Measurements from ENCODE around the gene WASHC4.

Gene WASHC4

GRCh38 chr12:105196090-105196489, 88.6 kb downstream of the WASHC4 start:
- no peaks in the 10 kb centered on the region for H3F3A ChIP-seq (ENCODE audit: control insufficient read depth, insufficient read depth)
- no peaks in the 10 kb centered on the region for H3K27me3 ChIP-seq (ENCODE audit: control insufficient read depth, low read length)
- H3K36me3 ChIP-seq (ENCODE audit: control insufficient read depth, low read length): peaks cover 9% of the 10 kb centered on the region
- H3K27ac ChIP-seq (ENCODE audit: low read depth, low read length): no peak overlapping the region
- H3K9me3 ChIP-seq (ENCODE audit: control insufficient read depth, insufficient read depth, low read length): no peaks in the 10 kb centered on the region
- no peak for TF ChIP-seq CTCF (IDR thresholded peaks at IDR 0.05; ENCODE audit: low read depth, low read length, poor library complexity, severe bottlenecking)
- no peak for TF ChIP-seq EZH2phosphoT487 (IDR thresholded peaks at IDR 0.05; ENCODE audit: borderline replicate concordance, low read length)
- no peaks in the 10 kb centered on the region for H3K4me1 ChIP-seq (ENCODE audit: control insufficient read depth, low read length)
- H4K20me1 ChIP-seq (ENCODE audit: control insufficient read depth, insufficient read depth, low read depth, low read length): no peaks in the 10 kb centered on the region
- H3K9me2 ChIP-seq (replicated peaks; ENCODE audit: control insufficient read depth, low read length): no peaks in the 10 kb centered on the region
- H3K79me2 ChIP-seq (ENCODE audit: control insufficient read depth, low read length): no peaks in the 10 kb centered on the region
- H3K4me3 ChIP-seq (ENCODE audit: low read length): no peak overlapping the region
- no peak overlapping the region for H3K4me2 ChIP-seq (ENCODE audit: low read length)

- no peaks in the 10 kb centered on the region for H3K9me2 ChIP-seq (replicated peaks; ENCODE audit: control insufficient read depth, low read length)
- H4K20me1 ChIP-seq (ENCODE audit: control insufficient read depth, insufficient read depth, low read depth, low read length): no peaks in the 10 kb centered on the region
- peaks cover 7% of the 10 kb centered on the region for H3K36me3 ChIP-seq (ENCODE audit: control insufficient read depth, low read length)
- H3K9me3 ChIP-seq (ENCODE audit: control insufficient read depth, insufficient read depth, low read length): no peaks in the 10 kb centered on the region
- H3K27ac ChIP-seq (ENCODE audit: low read depth, low read length): no peak overlapping the region
- no peaks in the 10 kb centered on the region for H3K27me3 ChIP-seq (ENCODE audit: control insufficient read depth, low read length)
- no peak overlapping the region for H3K4me2 ChIP-seq (ENCODE audit: low read length)
- H3K4me3 ChIP-seq (ENCODE audit: low read length): no peak overlapping the region
- H3K79me2 ChIP-seq (ENCODE audit: control insufficient read depth, low read length): no peaks in the 10 kb centered on the region
- no peaks in the 10 kb centered on the region for H3K4me1 ChIP-seq (ENCODE audit: control insufficient read depth, low read length)
- no peaks in the 10 kb centered on the region for H3F3A ChIP-seq (ENCODE audit: control insufficient read depth, insufficient read depth)
- TF ChIP-seq EZH2phosphoT487 (IDR thresholded peaks at IDR 0.05; ENCODE audit: borderline replicate concordance, low read length) (no peak), CTCF (IDR thresholded peaks at IDR 0.05; ENCODE audit: low read depth, low read length, poor library complexity, severe bottlenecking) (no peak)
These were observed 91.4 kb downstream of the WASHC4 start for GRCh38 chr12:105198961-105199360.

GRCh38 chr12:105200385-105200784, 92.9 kb downstream of the WASHC4 start:
- H3K36me3 ChIP-seq (ENCODE audit: control insufficient read depth, low read length): peaks cover 6% of the 10 kb centered on the region; the same call in 1 of the 2 replicates
- TF ChIP-seq CTCF (IDR thresholded peaks at IDR 0.05; ENCODE audit: low read depth, low read length, poor library complexity, severe bottlenecking) (no peak), EZH2phosphoT487 (IDR thresholded peaks at IDR 0.05; ENCODE audit: borderline replicate concordance, low read length) (no peak)
- no peaks in the 10 kb centered on the region for H4K20me1 ChIP-seq (ENCODE audit: control insufficient read depth, insufficient read depth, low read depth, low read length)
- H3F3A ChIP-seq (ENCODE audit: control insufficient read depth, insufficient read depth): no peaks in the 10 kb centered on the region
- H3K27ac ChIP-seq (ENCODE audit: low read depth, low read length): no peak overlapping the region
- no peak overlapping the region for H3K4me2 ChIP-seq (ENCODE audit: low read length)
- no peaks in the 10 kb centered on the region for H3K79me2 ChIP-seq (ENCODE audit: control insufficient read depth, low read length)
- no peaks in the 10 kb centered on the region for H3K9me3 ChIP-seq (ENCODE audit: control insufficient read depth, insufficient read depth, low read length)
- no peaks in the 10 kb centered on the region for H3K9me2 ChIP-seq (replicated peaks; ENCODE audit: control insufficient read depth, low read length)
- no peak overlapping the region for H3K4me3 ChIP-seq (ENCODE audit: low read length)
- H3K4me1 ChIP-seq (ENCODE audit: control insufficient read depth, low read length): no peaks in the 10 kb centered on the region
- H3K27me3 ChIP-seq (ENCODE audit: control insufficient read depth, low read length): no peaks in the 10 kb centered on the region

GRCh38 chr12:105201299-105201698, 93.8 kb downstream of the WASHC4 start:
- Histone ChIP-seq H3K4me3 (ENCODE audit: low read length) (no peak overlapping the region), H3K27me3 (ENCODE audit: control insufficient read depth, low read length) (no peaks in the 10 kb centered on the region), H4K20me1 (ENCODE audit: control insufficient read depth, insufficient read depth, low read depth, low read length) (no peaks in the 10 kb centered on the region), H3K4me1 (ENCODE audit: control insufficient read depth, low read length) (no peaks in the 10 kb centered on the region), H3K9me2 (replicated peaks; ENCODE audit: control insufficient read depth, low read length) (no peaks in the 10 kb centered on the region), H3K79me2 (ENCODE audit: control insufficient read depth, low read length) (no peaks in the 10 kb centered on the region), H3K4me2 (ENCODE audit: low read length) (no peak overlapping the region), H3F3A (ENCODE audit: control insufficient read depth, insufficient read depth) (no peaks in the 10 kb centered on the region), H3K27ac (ENCODE audit: low read depth, low read length) (no peak overlapping the region), H3K9me3 (ENCODE audit: control insufficient read depth, insufficient read depth, low read length) (no peaks in the 10 kb centered on the region), H3K36me3 (ENCODE audit: control insufficient read depth, low read length) (peaks cover 6% of the 10 kb centered on the region; the same call in 1 of the 2 replicates)
- TF ChIP-seq EZH2phosphoT487 (IDR thresholded peaks at IDR 0.05; ENCODE audit: borderline replicate concordance, low read length) (no peak), CTCF (IDR thresholded peaks at IDR 0.05; ENCODE audit: low read depth, low read length, poor library complexity, severe bottlenecking) (no peak)
